Fibroblast of mammary gland (primary cell): ENCODE results near the gene CENPO.

Experiments
- DNase-seq: peaks from one replicate; pipeline ENCODE4 v3.0.0-alpha.2; 2010; ENCODE audit warnings: low read depth
- H3K4me3 ChIP-seq: 2 replicates; pipeline ENCODE4 v1.5.1; 2011; ENCODE audit warnings: low read depth, mild to moderate bottlenecking, low read length, moderate library complexity; ENCODE audit not compliant: control insufficient read depth
- TF ChIP-seq, protein P1 (sequence below): conservative IDR thresholded peaks from 2 replicates; pipeline ENCODE4 v1.5.1; 2011; ENCODE audit warnings: low read depth, low read length, inconsistent platforms; ENCODE audit not compliant: control insufficient read depth, insufficient read depth

Gene CENPO

DNA sequence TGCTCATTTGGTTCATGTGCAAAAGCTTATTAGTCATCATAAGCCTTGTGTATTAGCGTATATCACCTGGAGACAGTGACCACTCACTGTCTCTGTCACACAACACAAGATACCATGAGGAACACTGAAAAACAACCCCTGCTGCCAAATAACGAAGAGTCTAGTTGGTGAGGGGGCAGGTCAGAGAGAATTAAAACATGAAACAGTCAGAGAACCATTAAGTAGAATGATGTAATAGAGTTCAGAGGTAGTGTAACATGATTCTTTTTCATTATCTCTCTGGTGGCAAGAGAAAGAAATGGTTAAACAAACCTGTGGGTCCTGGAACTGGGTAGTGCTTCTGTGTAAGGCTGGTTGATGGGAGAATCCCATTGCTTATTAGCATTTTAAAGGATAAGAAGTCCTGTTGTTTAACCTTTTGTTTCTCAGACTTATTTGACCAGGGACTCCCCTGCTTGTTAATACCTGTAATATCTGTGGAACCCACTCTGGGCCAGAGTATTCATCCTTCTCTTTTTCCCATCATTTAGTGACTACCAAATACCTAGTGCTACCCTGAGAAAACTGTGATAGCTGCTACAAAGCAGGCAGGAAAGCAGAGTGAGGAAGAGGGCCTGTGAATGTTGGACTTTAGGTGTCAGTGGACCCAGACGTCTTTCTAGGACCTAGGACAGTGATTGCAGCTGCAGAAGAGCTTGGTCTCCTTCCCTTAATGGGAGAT, 38.1 kb upstream of the CENPO start:
- TF ChIP-seq, protein P1, sequence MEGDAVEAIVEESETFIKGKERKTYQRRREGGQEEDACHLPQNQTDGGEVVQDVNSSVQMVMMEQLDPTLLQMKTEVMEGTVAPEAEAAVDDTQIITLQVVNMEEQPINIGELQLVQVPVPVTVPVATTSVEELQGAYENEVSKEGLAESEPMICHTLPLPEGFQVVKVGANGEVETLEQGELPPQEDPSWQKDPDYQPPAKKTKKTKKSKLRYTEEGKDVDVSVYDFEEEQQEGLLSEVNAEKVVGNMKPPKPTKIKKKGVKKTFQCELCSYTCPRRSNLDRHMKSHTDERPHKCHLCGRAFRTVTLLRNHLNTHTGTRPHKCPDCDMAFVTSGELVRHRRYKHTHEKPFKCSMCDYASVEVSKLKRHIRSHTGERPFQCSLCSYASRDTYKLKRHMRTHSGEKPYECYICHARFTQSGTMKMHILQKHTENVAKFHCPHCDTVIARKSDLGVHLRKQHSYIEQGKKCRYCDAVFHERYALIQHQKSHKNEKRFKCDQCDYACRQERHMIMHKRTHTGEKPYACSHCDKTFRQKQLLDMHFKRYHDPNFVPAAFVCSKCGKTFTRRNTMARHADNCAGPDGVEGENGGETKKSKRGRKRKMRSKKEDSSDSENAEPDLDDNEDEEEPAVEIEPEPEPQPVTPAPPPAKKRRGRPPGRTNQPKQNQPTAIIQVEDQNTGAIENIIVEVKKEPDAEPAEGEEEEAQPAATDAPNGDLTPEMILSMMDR = no peak
- H3K4me3 ChIP-seq = no peak overlapping the region
- DNase-seq = peak; percentile 38

DNA sequence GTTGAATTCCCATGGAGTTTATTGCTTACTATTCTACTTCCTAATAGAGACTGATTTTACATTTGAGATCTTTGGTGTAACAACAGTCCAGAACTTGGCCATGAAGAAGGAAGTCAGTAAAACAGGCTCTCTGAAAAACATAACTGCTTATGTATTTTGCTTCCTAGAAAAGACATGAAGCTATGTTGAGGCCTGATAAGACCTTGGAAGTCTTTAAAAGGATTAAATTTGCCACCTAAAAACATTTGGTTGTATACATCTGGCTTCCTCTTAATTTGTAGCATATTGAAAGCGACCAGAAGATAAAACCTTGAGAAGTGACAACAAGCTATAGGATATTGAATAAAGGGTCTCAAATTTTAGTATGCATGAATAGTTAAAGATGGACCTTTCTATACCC, 36.4 kb upstream of the CENPO start:
- TF ChIP-seq, protein P1 = no peak
- DNase-seq = no peak
- H3K4me3 ChIP-seq = no peak overlapping the region

DNA sequence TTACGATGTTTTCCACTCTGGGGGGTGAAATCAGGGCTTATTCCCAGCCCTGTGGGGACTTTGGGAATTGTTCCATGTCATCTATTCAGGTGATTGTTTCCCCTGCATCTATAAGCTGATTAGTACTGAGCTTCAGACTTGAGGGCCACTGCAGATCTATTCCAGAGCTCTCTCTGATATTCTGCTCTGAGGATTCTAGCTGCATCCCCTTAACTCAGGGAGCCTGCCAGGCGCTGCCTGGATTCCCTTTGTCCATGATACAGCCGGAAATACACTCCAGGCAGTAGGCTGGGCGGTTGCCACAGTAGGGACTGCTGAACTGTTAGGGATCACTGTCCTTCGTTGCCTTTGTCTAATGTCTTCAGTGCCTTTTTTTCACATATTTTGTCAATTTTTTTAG, 31.4 kb upstream of the CENPO start:
- H3K4me3 ChIP-seq = no peak overlapping the region
- TF ChIP-seq, protein P1 = no peak
- no peak for DNase-seq

DNA sequence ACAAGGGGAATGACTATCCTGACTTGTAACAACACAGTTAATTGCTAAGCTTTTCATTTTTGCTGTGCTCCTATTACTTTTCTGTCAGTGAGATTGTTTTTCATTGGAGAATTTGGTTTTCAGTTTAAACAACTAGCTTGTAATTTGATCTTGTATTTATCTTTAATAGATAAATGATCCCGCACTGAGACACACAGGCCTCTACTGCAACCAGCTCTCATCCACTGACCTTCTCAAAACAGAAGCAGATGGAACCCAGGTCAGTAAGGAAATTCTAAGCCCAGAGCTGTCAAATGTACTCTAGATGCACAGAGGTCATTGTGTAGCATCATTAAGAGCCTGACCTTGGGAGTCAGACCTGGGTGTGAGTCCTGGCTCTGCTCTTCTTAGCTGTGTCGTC, 30.7 kb upstream of the CENPO start:
- no peak overlapping the region for H3K4me3 ChIP-seq
- DNase-seq = no peak
- TF ChIP-seq, protein P1 = no peak

DNA sequence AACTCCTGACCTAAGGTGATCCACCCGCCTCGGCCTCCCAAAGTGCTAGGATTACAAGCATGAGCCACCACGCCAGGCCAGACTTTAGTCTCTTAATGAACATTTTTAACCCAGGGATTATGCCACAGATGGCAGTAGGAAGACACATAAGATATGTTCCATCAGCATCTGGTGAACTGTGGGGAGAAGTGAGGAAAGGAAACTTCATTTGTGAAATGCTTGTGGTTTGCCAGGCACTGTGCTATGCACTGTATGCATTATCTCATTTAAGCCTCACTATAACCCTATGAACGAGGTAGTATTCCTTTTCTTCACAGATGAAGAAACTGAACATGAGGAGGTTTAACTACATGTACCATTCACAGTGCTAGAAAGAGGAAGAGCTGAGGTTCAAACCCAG, 29.4 kb upstream of the CENPO start:
- no peak for DNase-seq
- no peak overlapping the region for H3K4me3 ChIP-seq
- TF ChIP-seq, protein P1 = no peak

DNA sequence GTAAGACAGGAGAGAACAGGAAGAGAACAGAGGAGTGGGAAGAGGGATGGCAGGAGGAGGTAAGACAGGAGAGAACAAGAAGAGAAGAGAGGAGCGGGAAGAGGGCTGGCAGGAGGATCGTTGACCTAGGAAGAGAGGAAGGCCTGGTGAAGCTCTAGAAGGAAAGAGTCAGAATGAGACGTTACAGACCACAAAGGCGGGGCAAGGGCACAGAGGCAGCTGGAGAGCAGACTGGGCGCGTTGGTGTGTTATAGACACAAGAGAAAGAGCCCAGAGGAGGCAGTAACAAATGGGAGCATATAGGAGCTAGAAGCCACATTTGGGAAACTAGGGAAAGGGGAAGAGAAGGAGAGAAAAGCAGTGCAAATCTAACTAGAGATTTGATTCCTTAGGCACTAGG, 26.6 kb upstream of the CENPO start:
- DNase-seq = no peak
- no peak overlapping the region for H3K4me3 ChIP-seq
- TF ChIP-seq, protein P1 = no peak

DNA sequence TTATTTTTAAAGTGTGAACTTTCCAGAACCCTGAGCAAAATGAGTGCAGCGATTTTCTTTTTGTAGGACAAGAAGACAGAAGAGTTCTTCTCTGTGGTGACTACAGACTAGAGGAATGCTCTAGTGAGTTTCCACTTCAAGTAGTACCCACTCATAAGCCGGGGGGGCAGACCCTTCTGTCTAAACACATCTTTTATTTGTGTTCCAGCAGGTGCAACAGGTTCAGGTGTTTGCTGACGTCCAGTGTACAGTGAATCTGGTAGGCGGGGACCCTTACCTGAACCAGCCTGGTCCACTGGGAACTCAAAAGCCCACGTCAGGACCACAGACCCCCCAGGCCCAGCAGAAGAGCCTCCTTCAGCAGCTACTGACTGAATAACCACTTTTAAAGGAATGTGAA, 25.2 kb upstream of the CENPO start:
- TF ChIP-seq, protein P1 = no peak
- H3K4me3 ChIP-seq = no peak overlapping the region
- no peak for DNase-seq
